HL-60 (cell line): ENCODE measurements around the gene NLRP3.
"Not testable (repeated sequence)": the region's sequence is repeated elsewhere in the genome, so short reads cannot be mapped to it uniquely, and the experiment has no call there.

Experiments
- DNase-seq, 2 experiments: peaks; one replicate each; pipeline ENCODE4 v3.0.0-alpha.2; 2010 to 2020; ENCODE audit warnings: low read depth in 1 of 2, low spot score in 1 of 2
- H3K27ac ChIP-seq: fragments of 250-450 bp; sonication (Bioruptor Pico); replicated peaks from 2 replicates; pipeline ENCODE4 v1.5.1; 2020; ENCODE audit warnings: mild to moderate bottlenecking, moderate library complexity
- H3K27me3 ChIP-seq: fragments of 250-450 bp; sonication (Bioruptor Pico); 2 replicates; pipeline ENCODE4 v1.5.1; 2021; ENCODE audit warnings: mild to moderate bottlenecking, moderate library complexity; ENCODE audit not compliant: insufficient read depth, poor library complexity, severe bottlenecking
- H3K4me3 ChIP-seq: replicated peaks from 2 replicates; pipeline ENCODE4 v1.5.1; 2011; ENCODE audit warnings: mild to moderate bottlenecking, control low read depth, low read length; ENCODE audit not compliant: insufficient read depth
- CTCF ChIP-seq: IDR thresholded peaks from one replicate; pipeline ENCODE4 v1.5.1; 2011; ENCODE audit warnings: low read length, control low read depth, inconsistent platforms; ENCODE audit not compliant: insufficient read depth
- GABPA ChIP-seq: IDR thresholded peaks from 2 replicates; pipeline ENCODE4 v1.6.1; 2012; ENCODE audit warnings: low read depth
- POLR2AphosphoS5 ChIP-seq: IDR thresholded peaks from 2 replicates; pipeline ENCODE4 v1.6.1; 2012; ENCODE audit warnings: low read depth
- SPI1 ChIP-seq: IDR thresholded peaks from 2 replicates; pipeline ENCODE4 v1.6.1; 2012; ENCODE audit warnings: low read depth, mild to moderate bottlenecking, borderline replicate concordance
- TF ChIP-seq, protein P1 (sequence below): IDR thresholded peaks from 2 replicates; pipeline ENCODE4 v1.6.1; 2012; ENCODE audit warnings: low read depth; ENCODE audit not compliant: insufficient replicate concordance

Gene NLRP3

GRCh38 chr1:247469141-247469535, 53.2 kb downstream of the NLRP3 start:
- no peak overlapping the region for H3K4me3 ChIP-seq
- no peak overlapping the region for H3K27ac ChIP-seq
- TF ChIP-seq POLR2AphosphoS5 (no peak), CTCF (no peak), GABPA (no peak), SPI1 (no peak)
- TF ChIP-seq, protein P1, sequence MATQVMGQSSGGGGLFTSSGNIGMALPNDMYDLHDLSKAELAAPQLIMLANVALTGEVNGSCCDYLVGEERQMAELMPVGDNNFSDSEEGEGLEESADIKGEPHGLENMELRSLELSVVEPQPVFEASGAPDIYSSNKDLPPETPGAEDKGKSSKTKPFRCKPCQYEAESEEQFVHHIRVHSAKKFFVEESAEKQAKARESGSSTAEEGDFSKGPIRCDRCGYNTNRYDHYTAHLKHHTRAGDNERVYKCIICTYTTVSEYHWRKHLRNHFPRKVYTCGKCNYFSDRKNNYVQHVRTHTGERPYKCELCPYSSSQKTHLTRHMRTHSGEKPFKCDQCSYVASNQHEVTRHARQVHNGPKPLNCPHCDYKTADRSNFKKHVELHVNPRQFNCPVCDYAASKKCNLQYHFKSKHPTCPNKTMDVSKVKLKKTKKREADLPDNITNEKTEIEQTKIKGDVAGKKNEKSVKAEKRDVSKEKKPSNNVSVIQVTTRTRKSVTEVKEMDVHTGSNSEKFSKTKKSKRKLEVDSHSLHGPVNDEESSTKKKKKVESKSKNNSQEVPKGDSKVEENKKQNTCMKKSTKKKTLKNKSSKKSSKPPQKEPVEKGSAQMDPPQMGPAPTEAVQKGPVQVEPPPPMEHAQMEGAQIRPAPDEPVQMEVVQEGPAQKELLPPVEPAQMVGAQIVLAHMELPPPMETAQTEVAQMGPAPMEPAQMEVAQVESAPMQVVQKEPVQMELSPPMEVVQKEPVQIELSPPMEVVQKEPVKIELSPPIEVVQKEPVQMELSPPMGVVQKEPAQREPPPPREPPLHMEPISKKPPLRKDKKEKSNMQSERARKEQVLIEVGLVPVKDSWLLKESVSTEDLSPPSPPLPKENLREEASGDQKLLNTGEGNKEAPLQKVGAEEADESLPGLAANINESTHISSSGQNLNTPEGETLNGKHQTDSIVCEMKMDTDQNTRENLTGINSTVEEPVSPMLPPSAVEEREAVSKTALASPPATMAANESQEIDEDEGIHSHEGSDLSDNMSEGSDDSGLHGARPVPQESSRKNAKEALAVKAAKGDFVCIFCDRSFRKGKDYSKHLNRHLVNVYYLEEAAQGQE: no peak
- H3K27me3 ChIP-seq: no peaks in the 10 kb centered on the region
- DNase-seq: no peak

- H3K4me3 ChIP-seq, H3K27me3 ChIP-seq, DNase-seq: not testable (repeated sequence)
Observed at GRCh38 chr1:247470942-247471429, 55.0 kb downstream of the NLRP3 start.

DNA sequence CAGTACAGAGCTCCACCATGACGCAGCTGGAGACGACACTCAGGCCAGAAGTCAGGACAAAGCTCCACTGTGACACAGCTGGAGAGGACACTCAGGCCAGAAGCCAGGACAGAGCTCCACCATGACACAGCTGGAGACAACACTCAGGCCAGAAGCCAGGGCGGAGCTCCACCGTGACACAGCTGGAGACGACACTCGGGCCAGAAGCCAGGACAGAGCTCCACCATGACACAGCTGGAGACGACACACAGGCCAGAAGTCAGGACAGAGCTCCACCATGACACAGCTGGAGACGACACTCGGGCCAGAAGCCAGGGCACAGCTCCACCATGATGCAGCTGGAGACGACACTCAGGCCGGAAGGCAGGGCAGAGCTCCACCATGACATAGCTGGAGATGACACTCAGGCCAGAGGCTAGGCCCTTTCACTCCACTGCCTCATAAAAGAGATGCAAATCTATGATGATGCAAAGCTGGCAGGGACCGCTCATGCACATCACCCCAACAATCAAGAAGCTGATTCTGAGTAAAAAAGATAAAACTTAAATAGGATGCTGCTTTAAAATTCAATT, 55.6 kb downstream of the NLRP3 start:
- Histone ChIP-seq H3K4me3 (no peak overlapping the region), H3K27me3 (no peaks in the 10 kb centered on the region), H3K27ac (no peak overlapping the region)
- TF ChIP-seq SPI1 (no peak), CTCF (no peak), GABPA (no peak), POLR2AphosphoS5 (no peak)
- TF ChIP-seq, protein P1: no peak
- DNase-seq: no peak

More at GRCh38 chr1:247470942-247471429, 55.0 kb downstream of the NLRP3 start:
- not testable (repeated sequence) for H3K27ac ChIP-seq

DNA sequence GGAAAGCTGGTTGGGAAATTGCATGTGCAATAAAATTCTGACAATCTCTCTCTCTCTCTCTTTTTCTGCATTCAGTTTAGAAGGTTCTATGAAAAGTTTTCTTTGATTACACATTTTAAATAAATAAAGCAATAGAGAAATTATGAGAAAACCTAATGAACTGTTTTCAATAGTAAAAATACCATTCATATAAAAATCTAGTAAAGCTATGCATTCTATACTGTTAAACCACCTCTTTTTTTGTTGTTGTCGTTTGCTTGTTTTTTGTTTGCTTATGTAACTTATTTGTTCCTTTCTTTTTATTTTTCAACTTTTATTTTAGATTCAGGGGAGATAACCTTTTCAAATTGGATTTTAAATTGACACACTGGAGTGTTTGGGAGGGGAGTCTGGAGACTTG, 56.1 kb downstream of the NLRP3 start:
- no peak for DNase-seq
- Histone ChIP-seq H3K27ac (no peak overlapping the region), H3K27me3 (no peaks in the 10 kb centered on the region), H3K4me3 (no peak overlapping the region)
- no peak for TF ChIP-seq CTCF
- TF ChIP-seq SPI1: no peak
- TF ChIP-seq, protein P1: no peak
- TF ChIP-seq GABPA: no peak
- TF ChIP-seq POLR2AphosphoS5: no peak
